ENCODE results near the gene LETM1. TPM values are rescaled to one million over a fixed set of nuclear protein-coding genes. Genes with fewer than 3 reads are reported as not detected.

The LETM1 gene
- total and polyA plus RNA-seq, 2 of the 13 experiments (the other 11 are each of a cell fraction or from before 2014, with no cell fraction given) = 9.7 to 41.6 TPM

- TF ChIP-seq, protein P1, sequence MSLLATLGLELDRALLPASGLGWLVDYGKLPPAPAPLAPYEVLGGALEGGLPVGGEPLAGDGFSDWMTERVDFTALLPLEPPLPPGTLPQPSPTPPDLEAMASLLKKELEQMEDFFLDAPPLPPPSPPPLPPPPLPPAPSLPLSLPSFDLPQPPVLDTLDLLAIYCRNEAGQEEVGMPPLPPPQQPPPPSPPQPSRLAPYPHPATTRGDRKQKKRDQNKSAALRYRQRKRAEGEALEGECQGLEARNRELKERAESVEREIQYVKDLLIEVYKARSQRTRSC (CRISPR knock-in tag; IDR thresholded peaks at IDR 0.05; ENCODE audit: low read depth) = no peak
- TF ChIP-seq ZNF234 (CRISPR knock-in tag; conservative IDR thresholded peaks at IDR 0.05) (no peak), PRPF4 (IDR thresholded peaks at IDR 0.05; ENCODE audit: low read depth, low read length, poor library complexity, severe bottlenecking) (no peak), ZMAT3 (CRISPR knock-in tag; conservative IDR thresholded peaks at IDR 0.05) (peak; percentile 79), PRDM10 (CRISPR knock-in tag; IDR thresholded peaks at IDR 0.05; ENCODE audit: low read depth) (no peak; the same call in 1 of the 2 replicates), ZNF451 (CRISPR knock-in tag; IDR thresholded peaks at IDR 0.05) (0 out of 2 replicates have a peak, but pooled peaks have one; percentile 53), YY1 (IDR thresholded peaks at IDR 0.05; ENCODE audit: insufficient read depth, insufficient replicate concordance, low read depth, low read length) (peak; percentile 58), ZNF772 (CRISPR knock-in tag; IDR thresholded peaks at IDR 0.05) (no peak), ZNF224 (CRISPR knock-in tag; IDR thresholded peaks at IDR 0.05) (peak; percentile 64; the same call in 1 of the 2 replicates), PBX2 (CRISPR knock-in tag; IDR thresholded peaks at IDR 0.05) (no peak), NFE2 (CRISPR knock-in tag; IDR thresholded peaks at IDR 0.05) (no peak), ZNF225 (CRISPR knock-in tag; IDR thresholded peaks at IDR 0.05) (0 out of 2 replicates have a peak, but pooled peaks have one; percentile 5), FOXP4 (CRISPR knock-in tag; IDR thresholded peaks at IDR 0.05) (peak; percentile 45; the same call in 1 of the 2 replicates)
- TF ChIP-seq, protein P2, sequence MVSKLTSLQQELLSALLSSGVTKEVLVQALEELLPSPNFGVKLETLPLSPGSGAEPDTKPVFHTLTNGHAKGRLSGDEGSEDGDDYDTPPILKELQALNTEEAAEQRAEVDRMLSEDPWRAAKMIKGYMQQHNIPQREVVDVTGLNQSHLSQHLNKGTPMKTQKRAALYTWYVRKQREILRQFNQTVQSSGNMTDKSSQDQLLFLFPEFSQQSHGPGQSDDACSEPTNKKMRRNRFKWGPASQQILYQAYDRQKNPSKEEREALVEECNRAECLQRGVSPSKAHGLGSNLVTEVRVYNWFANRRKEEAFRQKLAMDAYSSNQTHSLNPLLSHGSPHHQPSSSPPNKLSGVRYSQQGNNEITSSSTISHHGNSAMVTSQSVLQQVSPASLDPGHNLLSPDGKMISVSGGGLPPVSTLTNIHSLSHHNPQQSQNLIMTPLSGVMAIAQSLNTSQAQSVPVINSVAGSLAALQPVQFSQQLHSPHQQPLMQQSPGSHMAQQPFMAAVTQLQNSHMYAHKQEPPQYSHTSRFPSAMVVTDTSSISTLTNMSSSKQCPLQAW (CRISPR knock-in tag; IDR thresholded peaks at IDR 0.05) = peak; percentile 87
- TF ChIP-seq, protein P3, sequence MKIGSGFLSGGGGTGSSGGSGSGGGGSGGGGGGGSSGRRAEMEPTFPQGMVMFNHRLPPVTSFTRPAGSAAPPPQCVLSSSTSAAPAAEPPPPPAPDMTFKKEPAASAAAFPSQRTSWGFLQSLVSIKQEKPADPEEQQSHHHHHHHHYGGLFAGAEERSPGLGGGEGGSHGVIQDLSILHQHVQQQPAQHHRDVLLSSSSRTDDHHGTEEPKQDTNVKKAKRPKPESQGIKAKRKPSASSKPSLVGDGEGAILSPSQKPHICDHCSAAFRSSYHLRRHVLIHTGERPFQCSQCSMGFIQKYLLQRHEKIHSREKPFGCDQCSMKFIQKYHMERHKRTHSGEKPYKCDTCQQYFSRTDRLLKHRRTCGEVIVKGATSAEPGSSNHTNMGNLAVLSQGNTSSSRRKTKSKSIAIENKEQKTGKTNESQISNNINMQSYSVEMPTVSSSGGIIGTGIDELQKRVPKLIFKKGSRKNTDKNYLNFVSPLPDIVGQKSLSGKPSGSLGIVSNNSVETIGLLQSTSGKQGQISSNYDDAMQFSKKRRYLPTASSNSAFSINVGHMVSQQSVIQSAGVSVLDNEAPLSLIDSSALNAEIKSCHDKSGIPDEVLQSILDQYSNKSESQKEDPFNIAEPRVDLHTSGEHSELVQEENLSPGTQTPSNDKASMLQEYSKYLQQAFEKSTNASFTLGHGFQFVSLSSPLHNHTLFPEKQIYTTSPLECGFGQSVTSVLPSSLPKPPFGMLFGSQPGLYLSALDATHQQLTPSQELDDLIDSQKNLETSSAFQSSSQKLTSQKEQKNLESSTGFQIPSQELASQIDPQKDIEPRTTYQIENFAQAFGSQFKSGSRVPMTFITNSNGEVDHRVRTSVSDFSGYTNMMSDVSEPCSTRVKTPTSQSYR (CRISPR knock-in tag; IDR thresholded peaks at IDR 0.05; ENCODE audit: borderline replicate concordance) = peak; percentile 48; the same call in 1 of the 2 replicates
Observed at GRCh38 chr4:1784789-1785591, 71.0 kb downstream of the LETM1 start (continued).
